Subcutaneous adipose tissue (tissue), 4 donors: ENCODE data around the gene ANKRD23. TPM values are rescaled to one million over a fixed set of nuclear protein-coding genes. Genes with fewer than 3 reads are reported as not detected.

Experiments used
- total RNA-seq, 4 donors: library from RNA; depleted of rRNA; stranded (reverse); fragments of >200 nt; gene quantifications; one replicate each; pipeline ENCODE4 v1.1.0, GENCODE V29; 2016
- TF ChIP-seq, protein P1 (sequence below): fragments of 450-650 bp; IDR thresholded peaks from one replicate; pipeline ENCODE4 v1.5.1; 2016; ENCODE audit warnings: low read depth, mild to moderate bottlenecking, control low read depth, antibody characterized with exemption, moderate library complexity

Gene ANKRD23
- total RNA-seq, 4 donors from 2014 or later = 1.7 to 4.3 (median 2.9) TPM; not detected in 1

DNA sequence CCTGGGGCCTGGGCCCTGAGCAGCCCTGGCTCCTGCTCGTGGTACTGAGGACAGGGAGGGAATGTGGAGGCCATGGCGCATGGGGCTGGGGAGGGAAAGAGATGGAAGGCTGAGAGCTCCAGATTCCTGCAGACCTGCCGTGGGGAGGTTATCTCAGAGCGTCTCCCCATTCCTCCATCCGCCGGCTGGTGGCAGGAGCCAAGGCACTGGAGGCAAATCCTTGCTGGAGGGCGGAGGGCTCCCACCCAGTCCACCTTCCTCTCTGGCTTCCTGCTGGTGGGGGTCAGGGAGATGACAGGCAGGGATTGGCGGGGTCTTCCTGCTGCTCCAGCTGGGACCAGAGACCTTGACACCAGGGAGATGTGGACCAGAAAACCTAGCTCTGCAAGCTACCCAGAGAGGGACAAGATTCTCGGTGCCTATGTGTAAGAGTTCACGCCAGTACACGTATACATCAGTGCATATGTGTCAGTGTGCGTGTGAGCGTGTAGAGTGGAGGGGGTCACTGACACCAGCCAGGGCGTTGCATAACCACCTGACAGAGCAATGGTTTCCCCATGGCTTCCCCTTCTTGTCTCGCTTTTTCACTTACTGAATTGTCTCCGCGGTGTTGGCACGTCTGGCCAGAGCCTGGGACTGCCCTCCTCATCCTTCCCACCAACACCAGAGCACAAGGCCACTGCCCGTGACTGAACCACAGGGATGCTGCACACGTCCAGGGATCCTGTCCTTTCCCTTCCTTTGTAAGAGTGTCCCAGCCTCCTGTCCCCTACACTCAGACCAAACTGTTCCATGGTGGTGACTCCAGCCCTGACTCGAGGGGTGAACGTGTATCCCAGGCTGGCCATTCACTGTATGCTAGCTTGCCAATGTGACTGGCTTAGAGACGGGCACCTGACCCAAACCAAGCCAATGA lies 41.9 kb upstream of the ANKRD23 start:
- TF ChIP-seq, protein P1, sequence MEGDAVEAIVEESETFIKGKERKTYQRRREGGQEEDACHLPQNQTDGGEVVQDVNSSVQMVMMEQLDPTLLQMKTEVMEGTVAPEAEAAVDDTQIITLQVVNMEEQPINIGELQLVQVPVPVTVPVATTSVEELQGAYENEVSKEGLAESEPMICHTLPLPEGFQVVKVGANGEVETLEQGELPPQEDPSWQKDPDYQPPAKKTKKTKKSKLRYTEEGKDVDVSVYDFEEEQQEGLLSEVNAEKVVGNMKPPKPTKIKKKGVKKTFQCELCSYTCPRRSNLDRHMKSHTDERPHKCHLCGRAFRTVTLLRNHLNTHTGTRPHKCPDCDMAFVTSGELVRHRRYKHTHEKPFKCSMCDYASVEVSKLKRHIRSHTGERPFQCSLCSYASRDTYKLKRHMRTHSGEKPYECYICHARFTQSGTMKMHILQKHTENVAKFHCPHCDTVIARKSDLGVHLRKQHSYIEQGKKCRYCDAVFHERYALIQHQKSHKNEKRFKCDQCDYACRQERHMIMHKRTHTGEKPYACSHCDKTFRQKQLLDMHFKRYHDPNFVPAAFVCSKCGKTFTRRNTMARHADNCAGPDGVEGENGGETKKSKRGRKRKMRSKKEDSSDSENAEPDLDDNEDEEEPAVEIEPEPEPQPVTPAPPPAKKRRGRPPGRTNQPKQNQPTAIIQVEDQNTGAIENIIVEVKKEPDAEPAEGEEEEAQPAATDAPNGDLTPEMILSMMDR = no peak

DNA sequence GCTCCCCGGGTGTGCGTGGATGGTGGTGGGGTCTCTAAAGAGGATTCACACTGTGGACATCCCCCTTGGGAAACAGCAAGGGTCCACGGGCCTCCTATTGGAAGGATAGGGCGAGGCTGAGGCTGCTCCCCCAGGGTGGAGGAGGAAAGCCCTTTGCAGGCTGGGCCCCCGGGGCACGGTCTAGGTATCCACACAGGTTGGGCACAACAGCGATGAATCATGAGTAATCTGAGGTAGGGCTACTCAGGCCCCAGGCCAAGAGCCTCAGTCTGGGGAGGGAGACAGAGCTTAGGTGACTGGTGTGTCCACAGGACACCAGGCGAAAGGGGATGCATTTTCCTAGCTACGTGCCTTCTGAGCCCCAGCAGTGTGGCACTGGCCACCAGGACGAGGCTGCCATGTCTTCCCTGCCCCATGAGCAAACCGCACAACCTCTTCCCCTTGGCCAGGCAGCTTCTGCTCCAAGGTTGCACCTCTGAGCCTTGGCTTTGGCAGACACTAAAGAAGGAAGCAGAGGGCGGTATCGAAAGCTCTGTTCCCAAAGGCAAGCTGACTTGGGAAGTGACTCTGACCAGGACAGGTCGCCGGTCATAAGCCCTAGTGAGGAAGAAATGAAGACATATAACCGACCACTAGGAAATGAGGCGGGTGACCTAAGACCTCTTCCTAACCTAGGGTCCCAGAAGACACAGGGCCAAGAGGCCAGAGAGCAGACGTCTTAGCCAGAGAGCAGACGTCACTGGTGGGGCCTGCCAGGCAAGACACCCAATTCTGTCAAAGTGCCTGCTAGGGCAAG lies 40.7 kb upstream of the ANKRD23 start:
- TF ChIP-seq, protein P1 = no peak

DNA sequence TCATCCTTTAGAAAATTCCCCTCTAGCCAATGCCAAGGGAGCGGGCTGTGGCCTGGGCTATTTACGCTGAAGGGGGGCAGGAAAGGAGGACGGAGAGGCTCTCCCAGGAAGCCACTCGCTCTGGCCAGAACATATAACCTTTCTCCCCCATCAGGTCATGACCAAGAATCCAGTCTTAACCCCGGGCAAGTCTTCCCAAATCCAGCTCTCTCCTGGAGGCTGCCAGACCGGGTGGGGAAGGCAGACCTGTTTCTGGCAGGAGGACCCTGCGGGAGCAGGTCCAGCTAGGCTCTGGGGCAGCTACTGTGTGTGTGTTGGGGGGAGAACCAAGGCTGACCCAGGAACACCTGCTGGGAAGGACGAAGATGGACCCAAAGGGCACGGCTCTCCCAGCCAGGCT lies 39.5 kb upstream of the ANKRD23 start:
- TF ChIP-seq, protein P1 = no peak

DNA sequence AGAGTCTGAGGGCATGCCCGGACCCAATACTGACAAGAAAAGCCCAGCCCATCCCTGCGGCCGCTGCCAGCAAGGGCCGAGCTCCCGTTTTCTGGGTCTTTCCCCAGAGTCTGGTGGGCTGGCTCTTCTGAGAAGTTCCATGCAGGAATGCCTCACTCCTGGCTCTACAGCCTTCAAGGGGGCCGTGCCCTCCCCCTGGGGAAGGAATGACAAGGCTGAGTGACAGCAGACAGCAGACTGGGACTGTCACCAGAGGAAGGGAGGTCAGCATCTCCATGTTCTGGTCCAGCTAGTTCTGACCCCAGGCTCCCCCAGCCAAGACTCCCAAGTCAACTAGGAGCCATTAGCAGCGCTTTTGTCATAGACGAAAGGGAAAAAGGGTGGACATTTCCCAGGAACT lies 39.1 kb upstream of the ANKRD23 start:
- TF ChIP-seq, protein P1 = no peak

DNA sequence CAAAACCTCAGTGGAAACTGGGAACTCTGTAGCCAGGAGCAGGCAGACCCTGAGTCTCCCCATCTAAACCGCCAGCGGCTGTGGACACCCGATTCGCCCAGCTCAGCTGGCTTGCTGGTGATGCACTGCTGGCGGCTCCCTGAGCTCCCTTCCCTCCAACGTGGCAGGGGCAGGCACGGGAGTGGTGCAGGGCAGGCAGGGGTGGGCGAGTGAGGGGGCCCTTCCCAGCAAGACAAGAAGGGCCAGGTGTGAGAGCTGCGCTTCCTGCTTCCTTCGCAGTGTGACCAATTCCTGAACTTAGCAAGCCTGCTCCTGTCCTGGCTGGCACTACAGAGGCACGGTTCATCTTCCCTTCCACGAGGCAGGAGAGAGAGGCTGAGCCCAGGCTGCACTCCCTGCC lies 38.4 kb upstream of the ANKRD23 start:
- TF ChIP-seq, protein P1 = no peak

DNA sequence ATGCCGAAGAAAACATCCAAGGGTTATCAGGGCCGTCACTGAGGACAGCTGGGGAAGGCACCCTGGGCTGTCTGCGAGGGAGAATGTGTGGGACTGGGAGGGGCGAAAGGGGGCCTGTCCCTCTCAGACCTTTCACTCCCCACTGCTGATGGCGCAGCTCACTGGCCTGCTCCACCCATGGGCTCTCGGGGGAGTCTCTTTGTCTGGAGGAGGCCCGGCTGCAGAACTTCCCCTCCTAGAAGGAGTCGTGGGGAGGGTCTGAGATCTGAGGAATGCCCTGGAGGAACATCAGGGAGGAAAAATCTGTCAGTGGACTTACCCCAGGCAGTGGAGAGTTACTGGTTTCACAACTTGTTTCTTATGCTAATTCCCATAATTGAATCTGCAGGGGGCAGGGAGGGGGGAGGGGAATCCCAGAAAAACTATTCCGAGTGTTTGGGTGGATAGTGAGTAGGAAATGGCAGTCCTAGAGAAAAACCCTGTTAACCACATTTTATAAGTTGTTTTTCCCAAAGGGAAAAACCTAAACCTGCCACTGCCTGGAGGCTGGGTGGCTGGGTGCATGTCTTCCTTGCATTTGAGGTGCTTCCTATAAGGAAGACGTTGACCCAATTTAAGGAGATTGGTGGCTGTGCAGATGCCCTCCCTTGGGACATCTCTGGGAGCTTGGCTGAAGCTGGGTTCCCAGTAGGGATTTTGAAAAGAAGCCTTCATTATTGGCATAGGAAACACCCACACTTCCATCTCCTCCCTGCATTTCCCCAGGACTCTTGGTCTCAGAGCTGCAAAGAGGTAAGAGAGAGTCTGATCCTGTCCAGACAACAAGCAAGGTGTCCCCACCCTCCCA lies 37.8 kb upstream of the ANKRD23 start:
- TF ChIP-seq, protein P1 = no peak
